SU-DHL-6 (cell line): ENCODE results near the gene DYNC1LI1.

Experiments used
- CTCF ChIP-seq: fragments of 200-600 bp; sonication (generic); IDR thresholded peaks from one replicate; pipeline ENCODE4 v1.5.1; 2017; ENCODE audit warnings: antibody characterized with exemption, mild to moderate bottlenecking, low read length, moderate library complexity; ENCODE audit not compliant: insufficient read depth, poor library complexity, severe bottlenecking
- EZH2phosphoT487 ChIP-seq: fragments of 200-600 bp; sonication (generic), shearing (Covaris generic); conservative IDR thresholded peaks from 2 replicates; pipeline ENCODE4 v1.6.1; 2018; ENCODE audit warnings: mild to moderate bottlenecking, antibody characterized with exemption, low read length, moderate library complexity, mixed read lengths

- TF ChIP-seq CTCF (no peak), EZH2phosphoT487 (no peak)
These were observed 69.5 kb downstream of the DYNC1LI1 start for GRCh38 chr3:32500880-32501782.
